ENCODE data around the gene GUCY1A2.
A peak's percentile ranks its signal among the peaks of the same experiment; 100 is the strongest.
"Not testable (repeated sequence)": the region's sequence is repeated elsewhere in the genome, so short reads cannot be mapped to it uniquely, and the experiment has no call there.

GUCY1A2 gene

GRCh38 chr11:107018219-107018901 is at the start of gene GUCY1A2:
Gene GUCY1A2, minus strand, starts transcription at chr11:107018476. Its CDS starts 421 bp downstream, at chr11:107018055.
- no peak for TF ChIP-seq ZFX (IDR thresholded peaks at IDR 0.05)
- TF ChIP-seq CTCF (conservative IDR thresholded peaks at IDR 0.05): no peak
- H3K27ac ChIP-seq: peak within 1 kb of the TSS; percentile 34; the same call in 1 of the 2 replicates

- TF ChIP-seq ZFX (IDR thresholded peaks at IDR 0.05): no peak
- no peak for TF ChIP-seq CTCF (conservative IDR thresholded peaks at IDR 0.05)
- H3K27ac ChIP-seq: no peak overlapping the region
These were observed 36.1 kb upstream of the GUCY1A2 start for GRCh38 chr11:107054391-107054790.

- not testable (repeated sequence) for H3K27ac ChIP-seq
These were observed 33.1 kb upstream of the GUCY1A2 start for GRCh38 chr11:107051332-107051731.

GRCh38 chr11:107050899-107051298 is 32.6 kb upstream of the GUCY1A2 start:
- not testable (repeated sequence) for H3K27ac ChIP-seq

GRCh38 chr11:107050121-107050520 is 31.8 kb upstream of the GUCY1A2 start:
- no peak for TF ChIP-seq ZFX (IDR thresholded peaks at IDR 0.05)
- TF ChIP-seq CTCF (conservative IDR thresholded peaks at IDR 0.05): no peak
- H3K27ac ChIP-seq: no peak overlapping the region

- no peak for TF ChIP-seq ZFX (IDR thresholded peaks at IDR 0.05)
- TF ChIP-seq CTCF (conservative IDR thresholded peaks at IDR 0.05): no peak
- H3K27ac ChIP-seq: no peak overlapping the region
These were observed 26.2 kb upstream of the GUCY1A2 start for GRCh38 chr11:107044503-107044902.

- TF ChIP-seq CTCF (conservative IDR thresholded peaks at IDR 0.05) (no peak), ZFX (IDR thresholded peaks at IDR 0.05) (no peak)
- no peak overlapping the region for H3K27ac ChIP-seq
These were observed 25.1 kb upstream of the GUCY1A2 start for GRCh38 chr11:107043242-107044006.

GRCh38 chr11:107042748-107043147 is 24.5 kb upstream of the GUCY1A2 start:
- H3K27ac ChIP-seq: no peak overlapping the region
- TF ChIP-seq CTCF (conservative IDR thresholded peaks at IDR 0.05) (no peak), ZFX (IDR thresholded peaks at IDR 0.05) (no peak)
